Islet of Langerhans (tissue), 1 donor: Measurements from ENCODE around the gene RGR.

Experiments
- FAIRE-seq: peaks from one replicate; lab custom pipeline; 2011; peaks lifted over from hg19 to GRCh38; lab: Jason Lieb, UNC

Gene RGR

DNA sequence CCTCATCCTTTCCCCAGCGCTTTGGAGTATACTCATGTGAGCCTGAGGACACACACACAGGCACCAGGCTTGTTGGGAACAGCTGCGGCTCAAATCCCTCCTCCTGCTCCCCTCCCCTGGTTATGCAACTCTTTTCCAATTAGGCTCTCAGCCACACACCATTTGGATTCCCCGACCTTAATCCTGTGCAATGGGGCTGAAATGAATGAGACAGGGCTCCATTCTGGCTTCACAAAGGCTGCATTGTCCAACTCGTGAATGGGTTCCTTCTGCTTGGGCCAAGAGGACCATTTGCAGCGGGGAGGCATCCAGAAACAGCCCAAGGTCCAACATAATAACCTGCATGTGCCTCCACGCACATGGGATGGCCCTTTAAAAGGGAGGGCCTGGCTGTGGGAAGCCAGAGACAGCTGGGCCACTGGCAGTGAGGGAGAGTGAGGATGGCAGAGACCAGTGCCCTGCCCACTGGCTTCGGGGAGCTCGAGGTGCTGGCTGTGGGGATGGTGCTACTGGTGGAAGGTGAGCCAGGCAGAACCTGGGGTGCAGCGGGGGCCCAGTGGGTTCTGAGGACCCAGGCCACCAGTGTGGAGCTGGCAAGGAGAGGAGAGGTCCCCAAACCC is at the start of gene RGR:
TSS of gene RGR (plus strand) at position 403 of the 620 bp plus-strand sequence. CDS start at position 441, 38 bp downstream.
- no peak for FAIRE-seq

DNA sequence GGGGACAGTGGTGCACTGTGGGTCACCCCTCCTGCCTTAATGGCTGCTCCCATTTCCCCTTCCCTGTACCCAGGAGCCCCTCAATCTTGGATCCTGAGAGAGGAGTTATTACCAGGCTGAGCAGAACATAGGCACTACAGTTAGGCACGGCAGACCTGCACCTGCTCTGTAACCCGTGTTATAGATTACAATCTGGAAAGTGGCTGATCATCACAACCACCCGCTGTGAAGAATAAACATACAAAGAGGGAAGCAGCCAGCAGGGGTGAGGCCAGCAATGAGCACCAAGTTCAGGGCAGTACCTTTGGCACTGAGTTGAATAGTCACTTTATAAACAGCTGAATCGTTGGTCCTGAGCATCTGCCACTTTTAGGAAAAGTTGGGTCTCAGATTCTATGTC is 48.8 kb upstream of the RGR start:
- FAIRE-seq = no peak

GRCh38 chr10:84196941-84197340 is 47.9 kb upstream of the RGR start:
- no peak for FAIRE-seq

DNA sequence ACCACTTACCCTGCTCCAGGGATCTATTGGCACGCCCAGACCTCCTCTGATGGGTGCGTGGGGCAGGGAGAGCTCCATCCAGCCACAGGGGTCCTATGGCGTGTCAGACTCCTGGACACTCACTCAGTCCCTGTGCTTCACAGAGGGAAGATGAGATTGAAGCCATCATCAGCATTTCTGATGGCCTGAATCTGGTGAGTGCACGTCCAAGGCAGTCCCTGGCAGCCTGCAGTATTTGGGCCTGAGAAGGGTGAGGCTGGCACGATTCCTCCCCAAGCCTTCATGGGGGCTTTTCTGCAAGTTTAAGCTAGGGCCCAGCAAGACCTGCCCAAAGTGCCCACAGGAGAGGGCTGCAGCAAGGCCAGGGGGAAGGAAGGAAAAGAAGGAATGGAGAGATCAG is 47.2 kb upstream of the RGR start:
- no peak for FAIRE-seq

DNA sequence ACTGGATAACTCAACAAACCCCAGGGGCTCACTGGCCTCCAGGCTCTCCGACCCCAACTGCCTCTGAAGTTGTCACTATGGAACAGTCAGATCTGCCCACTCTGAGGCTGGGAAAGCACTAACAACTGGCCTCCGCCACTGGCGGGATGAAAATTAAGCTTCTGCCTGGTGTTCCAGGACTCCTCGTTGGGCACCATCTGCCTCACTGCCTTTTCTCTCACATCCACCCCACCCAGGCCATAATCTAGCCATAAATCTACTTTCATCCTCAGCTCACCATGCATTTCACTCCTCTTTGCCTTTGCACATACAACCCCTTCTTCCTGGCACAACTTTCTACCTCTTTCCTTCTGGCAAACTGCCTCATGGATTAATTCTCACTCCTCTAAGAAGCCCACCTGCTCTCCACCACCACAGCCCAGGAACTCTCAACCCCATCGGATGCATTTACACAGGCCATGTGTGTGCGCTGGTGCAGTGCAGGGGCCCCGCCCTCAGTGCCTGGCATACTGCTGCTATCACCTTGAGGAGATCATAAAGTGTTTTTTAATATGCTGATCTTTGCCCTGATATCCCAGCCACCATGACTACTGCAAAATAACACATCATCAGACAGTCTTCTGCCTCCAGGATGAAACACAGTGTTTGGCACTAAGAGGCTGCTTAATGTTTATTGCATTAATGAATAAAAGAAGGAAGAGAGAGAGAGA is 46.5 kb upstream of the RGR start:
- FAIRE-seq = no peak

DNA sequence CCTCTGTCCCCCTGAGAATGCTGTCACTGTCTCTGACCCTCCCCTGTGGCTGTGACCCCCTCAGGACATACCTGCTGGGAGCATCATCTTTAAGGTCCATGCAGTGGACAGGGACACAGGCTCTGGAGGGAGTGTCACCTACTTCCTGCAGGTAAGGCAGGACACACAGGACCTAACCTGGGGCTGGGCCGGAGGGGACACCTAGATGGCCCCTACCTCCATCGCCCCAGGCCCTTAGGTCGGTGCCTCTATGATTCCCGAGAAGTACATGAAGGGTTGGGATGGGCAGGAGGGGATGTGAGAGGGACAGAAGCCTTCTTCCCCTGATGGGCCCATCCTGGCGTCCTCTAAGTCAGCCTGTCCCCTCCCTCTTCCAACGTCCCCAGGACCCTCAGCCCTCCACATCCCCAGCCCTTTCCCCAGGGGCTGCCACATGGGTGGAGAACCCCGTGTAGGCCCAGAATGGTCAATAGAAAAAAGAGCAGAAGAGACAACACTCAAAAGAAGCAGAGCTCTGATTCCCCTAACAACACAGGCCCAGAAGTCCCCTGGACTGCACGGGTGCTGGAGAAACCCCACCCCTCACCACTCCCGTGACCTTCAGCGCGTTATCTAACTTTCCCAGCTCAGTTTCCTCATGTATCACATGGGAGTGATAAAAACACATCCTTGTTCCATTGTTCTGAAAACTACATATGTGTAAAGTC is 44.2 kb upstream of the RGR start:
- no peak for FAIRE-seq

GRCh38 chr10:84201244-84201606 is 43.6 kb upstream of the RGR start:
- FAIRE-seq = no peak

GRCh38 chr10:84201682-84202081 is 43.2 kb upstream of the RGR start:
- no peak for FAIRE-seq

DNA sequence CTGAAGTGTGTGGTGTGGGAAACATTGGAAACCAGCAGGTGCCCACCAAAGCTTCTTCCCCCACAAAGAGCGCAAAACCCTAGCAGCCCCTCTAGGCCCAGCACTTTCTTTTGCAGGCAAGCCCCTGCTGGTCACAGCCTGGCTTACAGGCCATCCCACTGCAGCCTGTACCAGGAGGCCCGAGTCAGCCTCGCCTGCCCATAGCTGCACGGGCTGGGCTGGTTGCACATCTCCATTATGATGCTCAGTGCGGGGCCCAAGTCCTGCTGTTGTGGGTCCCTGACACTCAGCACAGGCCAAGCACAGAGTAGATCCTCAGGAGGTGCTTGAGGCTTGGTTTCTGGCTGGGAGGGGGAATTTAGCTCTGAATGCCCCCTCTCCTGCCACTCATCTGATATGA is 42.5 kb upstream of the RGR start:
- FAIRE-seq = no peak

- no peak for FAIRE-seq
Measured at GRCh38 chr10:84204122-84204521, 40.7 kb upstream of the RGR start.

GRCh38 chr10:84204610-84205009 is 40.2 kb upstream of the RGR start:
- no peak for FAIRE-seq

- FAIRE-seq = no peak
Measured at GRCh38 chr10:84205049-84205852, 39.6 kb upstream of the RGR start.

- FAIRE-seq = no peak
Measured at GRCh38 chr10:84205853-84206525, 38.9 kb upstream of the RGR start.

GRCh38 chr10:84208023-84208422 is 36.8 kb upstream of the RGR start:
- FAIRE-seq = no peak

- no peak for FAIRE-seq
Measured at GRCh38 chr10:84211566-84211965, 33.3 kb upstream of the RGR start.

DNA sequence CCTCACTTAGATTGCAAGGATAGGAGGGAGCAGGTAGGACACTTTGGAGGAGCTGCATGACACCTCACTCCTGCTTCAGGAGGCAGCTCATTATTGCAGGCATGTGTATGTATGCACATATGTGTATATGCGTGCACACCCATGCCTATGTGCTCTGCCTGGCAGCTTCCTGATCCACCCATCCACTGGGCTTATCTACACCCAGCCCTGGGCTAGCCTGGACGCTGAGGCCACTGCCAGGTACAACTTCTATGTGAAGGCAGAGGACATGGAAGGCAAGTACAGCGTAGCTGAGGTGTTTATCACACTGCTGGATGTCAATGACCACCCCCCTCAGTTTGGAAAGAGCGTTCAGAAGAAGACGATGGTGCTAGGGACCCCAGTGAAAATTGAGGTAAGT is 32.8 kb upstream of the RGR start:
- FAIRE-seq = no peak

GRCh38 chr10:84213076-84213475 is 31.8 kb upstream of the RGR start:
- FAIRE-seq = no peak

DNA sequence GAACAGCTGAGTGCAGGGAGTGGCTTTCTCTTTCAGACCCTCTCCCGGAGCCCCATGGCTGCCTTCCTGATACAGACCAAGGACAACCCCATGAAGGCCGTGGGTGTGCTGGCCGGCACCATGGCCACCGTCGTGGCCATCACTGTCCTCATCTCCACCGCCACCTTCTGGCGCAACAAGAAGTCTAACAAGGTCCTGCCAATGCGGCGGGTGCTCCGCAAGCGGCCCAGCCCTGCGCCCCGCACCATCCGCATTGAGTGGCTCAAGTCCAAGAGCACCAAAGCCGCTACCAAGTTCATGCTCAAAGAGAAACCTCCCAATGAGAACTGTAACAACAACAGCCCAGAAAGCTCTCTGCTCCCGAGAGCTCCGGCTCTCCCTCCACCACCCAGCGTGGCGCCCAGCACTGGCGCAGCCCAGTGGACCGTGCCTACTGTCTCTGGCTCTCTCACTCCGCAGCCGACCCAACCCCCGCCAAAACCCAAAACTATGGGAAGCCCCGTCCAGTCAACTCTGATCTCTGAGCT is 30.7 kb upstream of the RGR start:
- no peak for FAIRE-seq

- no peak for FAIRE-seq
Measured at GRCh38 chr10:84214612-84215235, 30.1 kb upstream of the RGR start.

DNA sequence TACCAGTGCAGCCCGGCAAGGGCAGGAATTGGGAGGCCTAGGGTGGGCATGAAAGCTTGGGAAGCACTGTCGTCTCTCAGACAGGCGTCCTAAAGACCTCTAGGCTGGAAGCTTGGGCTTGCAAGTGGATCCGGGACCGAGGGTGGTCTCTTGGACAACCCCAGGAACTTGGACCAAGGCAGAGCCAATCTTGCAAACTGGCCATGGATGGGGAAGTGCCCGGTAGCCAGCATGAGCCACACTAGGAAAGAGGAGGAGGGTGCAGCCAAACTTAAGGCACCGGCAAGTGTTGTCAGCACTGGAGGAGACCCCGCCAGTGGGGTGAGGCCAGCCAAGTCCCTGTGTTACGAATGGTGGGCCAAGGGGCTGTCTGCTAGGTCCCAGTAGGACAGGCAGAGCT is 28.0 kb upstream of the RGR start:
- FAIRE-seq = no peak

GRCh38 chr10:84217746-84218145 is 27.1 kb upstream of the RGR start:
- no peak for FAIRE-seq

DNA sequence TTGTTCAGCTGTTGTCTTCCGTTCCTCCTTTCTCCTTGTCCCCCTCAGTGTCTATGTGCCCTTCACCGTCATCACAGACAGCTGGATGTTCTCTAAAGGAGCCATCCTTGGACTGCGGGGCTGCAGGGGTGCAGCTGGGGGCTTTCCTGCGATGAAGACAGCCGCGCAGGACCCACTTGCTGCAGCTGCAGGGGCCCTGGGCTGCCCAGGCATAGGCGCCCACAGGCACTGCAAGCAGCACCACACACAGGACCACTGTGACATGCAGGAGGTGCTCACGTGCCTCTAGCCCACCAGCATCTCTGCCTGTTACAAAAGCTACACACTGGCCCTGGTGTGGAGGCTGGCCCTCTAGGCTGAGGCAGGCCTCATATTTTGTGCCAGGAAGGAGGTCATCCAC is 22.9 kb upstream of the RGR start:
- FAIRE-seq = no peak
